Midbrain (tissue), 1 donor: ENCODE measurements around the gene CDH4.

Experiments
- DNase-seq: peaks from one replicate; lab custom pipeline; 2025; lab: John Stamatoyannopoulos, UW

CDH4 gene

DNA sequence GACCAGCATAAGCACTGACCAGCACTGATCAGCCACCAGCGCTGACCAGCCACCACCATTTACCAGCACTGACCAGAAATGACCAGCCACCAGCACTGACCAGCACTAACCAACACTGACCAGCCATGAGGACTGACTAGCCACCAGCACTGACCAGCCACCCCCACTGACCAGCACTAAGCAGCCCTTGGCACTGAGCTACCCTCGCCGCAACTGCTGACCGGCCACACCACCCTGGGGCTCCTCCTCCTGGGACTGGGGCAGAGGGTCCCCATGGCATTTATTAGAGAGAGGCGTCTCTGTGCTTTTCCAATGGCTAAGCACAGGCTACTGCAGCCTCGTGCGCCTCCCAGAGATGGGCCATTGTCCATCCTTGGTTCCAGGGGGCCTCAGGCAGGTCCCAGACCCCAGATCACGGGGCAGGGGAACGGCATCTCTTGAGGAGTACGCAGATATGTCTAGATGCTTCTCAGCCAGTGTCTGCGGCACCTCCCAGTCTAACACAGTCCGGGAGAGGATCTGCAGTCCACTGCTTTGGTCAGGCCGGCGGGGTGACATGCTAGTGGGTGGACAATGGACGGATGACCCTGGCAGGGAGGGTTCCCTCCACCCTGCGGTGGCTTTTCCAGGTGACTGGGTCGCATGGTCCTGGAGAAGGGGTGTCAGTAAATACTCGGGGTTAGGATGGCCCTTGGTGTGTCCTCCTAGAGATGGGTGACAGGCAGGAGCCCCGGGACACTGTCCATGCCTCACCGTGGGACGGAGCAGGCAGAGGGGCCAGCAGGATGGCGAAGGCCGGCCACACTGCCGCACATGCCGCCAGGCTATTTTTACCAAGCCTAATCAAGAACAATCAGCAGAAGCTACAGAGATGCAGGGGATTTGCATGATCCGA is 645.6 kb downstream of the CDH4 start:
- no peak for DNase-seq

DNA sequence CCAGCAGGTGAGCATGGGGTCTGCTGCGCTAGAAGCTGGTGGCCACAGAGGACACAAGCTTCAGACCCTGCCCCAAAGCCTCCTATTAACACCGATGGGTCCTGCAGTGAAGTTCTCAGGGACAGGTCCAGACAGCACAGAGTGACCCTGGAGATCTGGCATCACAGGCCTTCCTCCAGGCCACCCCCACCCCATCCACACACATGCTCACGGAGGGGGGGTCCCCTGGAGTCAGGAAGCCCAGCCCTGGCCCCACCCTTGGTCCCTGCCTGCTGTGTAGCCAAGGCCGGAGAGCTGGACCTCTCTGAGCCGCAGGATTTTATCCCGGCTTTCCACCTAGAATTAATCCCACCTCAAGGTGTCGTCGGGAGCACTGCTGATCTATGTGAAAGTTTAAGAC is 646.3 kb downstream of the CDH4 start:
- DNase-seq = no peak

DNA sequence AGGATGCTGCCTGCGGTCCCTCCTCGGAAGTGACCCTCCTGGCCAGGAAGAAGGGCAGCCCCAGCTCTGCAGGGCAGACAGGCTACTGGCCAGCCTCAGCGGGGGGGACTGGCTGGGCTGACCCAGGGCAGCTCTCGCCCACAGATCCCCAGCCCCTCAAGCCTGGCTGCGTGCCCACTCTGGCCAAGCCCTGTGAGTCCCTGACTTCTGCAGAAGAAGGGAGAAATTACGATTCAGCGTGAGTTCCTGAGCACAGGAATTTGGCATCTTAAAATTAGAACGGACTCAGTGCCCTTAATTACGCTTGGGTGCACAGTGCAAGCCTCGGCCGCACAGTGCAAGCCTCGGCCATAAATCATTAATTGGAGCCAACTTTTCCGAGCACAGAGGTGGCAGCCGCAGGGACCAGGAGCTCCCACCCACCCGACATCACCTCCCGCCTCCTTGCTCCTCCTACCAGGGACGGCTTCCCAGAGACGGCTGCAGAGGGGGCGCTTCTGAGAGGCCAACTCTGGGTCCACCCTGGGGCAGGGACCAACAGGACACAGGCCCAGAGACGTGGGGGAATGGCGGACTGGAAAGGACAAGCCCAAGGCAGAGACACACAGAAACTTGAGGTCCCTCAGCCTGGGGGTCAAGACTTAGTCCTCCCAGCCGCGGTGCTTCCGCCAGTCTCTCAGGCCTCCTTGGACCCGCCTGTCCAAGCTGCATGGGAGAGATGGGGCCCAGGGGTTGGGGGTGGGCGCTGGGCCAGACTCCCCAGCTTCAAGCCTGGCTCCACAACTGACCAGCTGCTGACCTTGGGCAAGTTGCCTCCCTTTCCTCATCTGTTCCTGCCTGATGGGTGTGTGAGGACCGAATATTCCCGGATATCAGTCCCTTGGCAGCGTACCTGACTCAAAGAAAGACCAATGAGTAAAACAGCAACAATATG is 648.2 kb downstream of the CDH4 start:
- DNase-seq = peak; percentile 32

DNA sequence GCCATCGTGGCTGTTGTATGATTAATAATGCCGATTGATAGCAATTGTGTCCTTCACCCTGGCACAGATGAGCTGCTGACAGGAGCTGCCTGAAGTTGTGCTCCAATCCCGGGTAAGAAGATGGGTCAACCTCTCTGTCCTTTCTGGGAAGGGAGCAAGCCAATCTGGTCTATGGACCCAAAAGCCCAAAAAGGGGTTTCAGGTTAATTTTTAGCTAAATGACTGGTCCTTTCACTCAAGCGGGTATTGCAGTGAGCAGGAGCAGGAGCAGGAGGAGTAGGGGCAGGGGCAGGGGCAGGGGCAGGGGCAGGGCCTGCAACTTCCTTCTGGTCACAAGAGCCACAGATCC is 648.9 kb downstream of the CDH4 start:
- no peak for DNase-seq

DNA sequence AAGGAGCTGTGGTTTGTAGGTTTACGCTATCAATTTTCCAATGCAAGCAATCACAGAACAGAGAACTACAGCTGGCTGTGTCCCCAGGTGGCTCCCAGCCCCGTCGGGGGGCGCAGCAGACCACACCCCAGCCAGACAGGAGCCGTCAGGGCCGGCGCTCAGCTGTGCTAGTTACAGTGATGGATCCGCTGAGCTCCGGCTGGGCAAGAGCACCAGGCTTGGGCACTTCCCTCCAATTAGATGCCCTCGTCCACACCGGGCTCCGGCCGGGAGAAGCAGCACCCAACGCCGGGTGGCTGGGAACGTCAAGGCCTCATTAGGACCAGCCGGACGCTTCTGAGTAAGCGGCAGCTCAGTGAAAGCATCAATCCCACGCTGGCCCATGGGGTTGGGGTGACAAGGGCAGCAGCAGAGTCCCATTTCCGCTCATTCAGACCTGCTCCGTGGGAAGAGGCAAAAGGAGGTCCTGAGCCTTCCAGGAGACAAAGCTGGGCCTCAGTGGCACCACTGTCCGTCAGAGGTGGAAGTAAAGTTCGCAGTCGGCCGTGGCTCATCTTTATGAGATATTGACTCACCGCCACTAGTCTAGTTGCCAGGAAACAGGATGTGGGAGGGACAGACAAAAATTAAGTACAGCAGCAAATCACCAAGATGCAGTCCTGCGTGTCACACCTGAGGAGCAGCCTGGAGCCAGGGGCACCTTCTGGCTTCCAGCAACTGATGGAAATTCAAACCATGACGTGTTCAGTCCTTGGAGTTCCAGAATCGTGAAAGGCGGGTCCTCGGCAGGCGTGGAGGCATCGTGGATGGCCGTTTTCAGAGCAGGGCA is 649.5 kb downstream of the CDH4 start:
- no peak for DNase-seq

DNA sequence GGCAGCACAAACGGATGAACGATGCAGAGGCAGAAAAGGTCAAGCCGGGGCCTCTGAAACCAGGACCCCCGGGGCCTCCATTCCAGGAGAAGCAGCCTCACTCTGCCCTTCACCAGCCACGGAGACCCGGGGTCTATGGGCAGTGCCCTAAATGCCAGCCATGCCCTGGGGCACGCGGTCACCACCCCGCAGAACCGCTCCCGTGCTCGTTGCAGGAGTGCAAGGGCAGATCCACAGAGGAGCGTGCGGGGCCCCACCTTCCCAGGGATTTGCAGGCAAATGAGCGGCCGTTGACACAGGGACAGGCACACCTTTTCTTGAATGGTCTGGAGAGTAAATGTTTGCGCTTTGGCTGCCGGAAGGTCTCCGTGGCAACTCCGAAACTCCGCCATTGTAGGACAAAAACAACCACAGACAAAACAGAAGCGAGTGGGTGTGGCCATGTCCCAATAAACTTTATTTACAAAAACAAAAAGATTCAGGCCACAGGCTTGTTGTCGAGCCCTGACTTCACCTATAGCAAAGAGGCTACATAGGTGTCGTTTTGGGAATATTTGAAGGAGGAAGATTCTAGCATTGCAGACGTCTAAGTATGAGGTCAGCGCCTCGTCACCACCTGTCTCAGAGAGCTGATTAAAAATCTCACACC is 650.3 kb downstream of the CDH4 start:
- DNase-seq = no peak

DNA sequence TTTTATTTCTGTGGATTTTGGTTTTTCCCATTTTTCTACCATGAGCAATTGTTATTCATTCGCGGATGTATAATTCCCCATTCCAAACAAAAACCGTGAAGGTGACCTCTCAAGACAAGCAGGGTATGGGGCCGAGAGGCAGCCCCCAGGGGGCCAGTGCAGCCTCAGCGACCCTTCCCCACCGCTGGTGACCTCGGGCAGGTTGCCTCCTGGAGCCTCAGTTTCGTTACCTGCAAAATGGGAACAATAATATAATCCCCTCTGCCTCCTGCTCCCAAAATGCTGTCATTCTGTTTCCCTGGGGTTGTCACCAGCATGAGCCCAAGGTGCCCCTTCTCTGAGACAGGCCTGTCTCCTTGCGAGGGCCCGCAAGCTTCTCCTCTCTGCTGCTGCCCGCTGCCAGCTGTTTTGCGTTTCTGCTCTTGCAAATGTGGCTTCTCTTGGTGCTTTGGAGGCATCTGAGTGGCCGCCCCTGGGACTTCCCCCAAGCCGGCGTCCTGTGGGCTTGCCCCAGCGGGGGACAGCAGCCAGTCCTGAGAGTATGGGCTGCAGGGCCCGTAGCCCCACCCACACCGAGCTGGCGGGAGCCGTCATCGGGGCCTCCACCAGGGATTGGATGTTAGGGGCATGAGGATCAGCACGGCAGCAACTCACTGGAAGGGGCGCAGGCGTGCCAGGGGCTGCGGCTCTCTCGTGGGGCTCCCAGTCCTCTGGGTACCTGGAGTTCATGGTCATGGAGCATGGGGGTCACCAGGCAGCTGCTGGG is 651.7 kb downstream of the CDH4 start:
- no peak for DNase-seq

DNA sequence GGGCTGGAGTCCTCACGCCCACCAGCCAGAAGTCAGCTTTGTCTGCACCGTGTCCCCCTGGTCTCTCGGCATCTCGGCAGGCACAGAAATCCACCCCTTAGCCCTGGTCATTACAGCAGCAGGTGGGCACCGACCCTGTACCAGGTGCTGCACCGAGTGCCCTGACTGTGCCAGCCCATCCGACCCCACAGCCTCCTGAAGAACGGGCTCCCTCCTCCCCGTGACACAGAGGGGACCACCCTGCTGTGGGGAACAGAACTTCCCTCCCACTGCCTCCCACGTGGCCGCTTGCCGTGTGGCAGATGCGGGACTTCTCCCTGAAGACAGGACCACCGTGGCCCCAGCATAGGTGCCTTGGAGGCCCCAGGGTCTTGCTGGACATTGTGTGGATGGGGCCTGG is 652.4 kb downstream of the CDH4 start:
- no peak for DNase-seq

DNA sequence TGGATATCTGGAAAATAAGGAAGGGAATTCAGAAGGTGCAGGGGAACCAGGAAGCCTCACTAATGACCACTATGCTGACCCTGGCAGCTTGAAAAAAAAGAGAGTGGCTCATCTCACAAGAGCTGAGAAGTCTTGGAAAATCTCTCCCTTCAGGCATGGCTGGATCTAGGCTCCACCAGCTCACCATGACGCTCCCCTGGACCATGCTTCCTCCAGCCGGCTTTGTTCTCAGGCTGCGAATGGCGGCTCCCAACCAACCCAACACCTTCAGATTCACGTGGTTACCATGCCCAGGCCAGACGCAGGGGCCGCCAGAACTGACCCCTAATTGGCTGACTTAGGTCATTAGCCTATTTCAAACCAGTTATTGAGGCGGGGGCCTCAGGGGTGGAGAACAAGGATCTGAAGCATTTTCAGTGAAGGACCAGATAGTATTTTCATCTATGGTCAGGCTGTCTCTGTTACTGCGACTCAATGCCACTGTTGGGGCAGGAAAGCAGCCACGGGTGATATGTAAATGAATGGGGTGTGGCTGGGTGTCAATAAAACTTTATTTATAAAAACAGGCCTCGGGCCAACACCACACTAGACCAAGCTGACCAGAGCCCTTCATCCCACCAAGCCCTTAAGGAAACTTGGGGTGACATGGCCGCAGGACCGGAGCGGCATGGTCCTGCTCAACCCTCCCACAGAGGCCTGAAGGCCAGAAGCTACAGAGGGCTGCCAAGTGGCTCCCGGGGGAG is 653.9 kb downstream of the CDH4 start:
- DNase-seq = no peak

DNA sequence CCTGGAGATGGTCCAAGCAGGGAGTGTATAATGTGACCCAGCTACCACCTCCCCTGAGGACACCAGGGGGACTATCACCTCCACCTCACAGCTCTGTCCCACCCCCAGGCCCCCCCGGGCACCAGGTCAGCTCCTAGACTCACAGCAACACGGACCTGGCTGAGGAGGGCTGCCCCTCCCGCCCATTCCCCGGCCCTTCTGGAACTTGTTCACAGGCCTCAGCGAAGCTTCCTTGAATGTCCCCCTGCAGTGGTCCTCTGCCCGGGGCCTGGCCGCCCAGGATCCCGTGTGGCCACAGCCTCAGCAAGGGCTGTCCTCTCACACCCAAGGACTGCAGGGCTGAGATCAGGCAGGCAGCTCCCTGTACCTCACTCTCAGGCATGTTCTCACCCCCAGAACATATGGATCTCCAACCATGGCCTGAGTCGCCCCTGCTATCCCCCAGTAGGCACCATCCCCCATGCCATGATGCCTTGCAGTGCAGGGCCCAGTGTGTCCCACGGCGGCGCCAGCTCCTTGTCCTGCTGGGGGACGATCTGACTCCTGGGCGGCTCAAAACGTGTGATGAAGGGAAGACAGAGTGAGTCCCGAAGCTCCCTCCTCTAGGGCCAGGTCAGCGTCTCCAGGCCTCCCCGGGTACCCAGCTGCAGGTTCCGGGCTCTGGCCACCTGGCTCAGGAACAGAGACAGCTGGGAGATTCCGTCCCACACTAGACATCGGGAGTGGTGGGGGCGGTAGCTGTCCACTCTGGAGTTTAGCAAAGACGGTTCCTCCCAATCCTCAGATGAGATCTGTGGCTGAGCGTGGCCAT is 655.2 kb downstream of the CDH4 start:
- no peak for DNase-seq

DNA sequence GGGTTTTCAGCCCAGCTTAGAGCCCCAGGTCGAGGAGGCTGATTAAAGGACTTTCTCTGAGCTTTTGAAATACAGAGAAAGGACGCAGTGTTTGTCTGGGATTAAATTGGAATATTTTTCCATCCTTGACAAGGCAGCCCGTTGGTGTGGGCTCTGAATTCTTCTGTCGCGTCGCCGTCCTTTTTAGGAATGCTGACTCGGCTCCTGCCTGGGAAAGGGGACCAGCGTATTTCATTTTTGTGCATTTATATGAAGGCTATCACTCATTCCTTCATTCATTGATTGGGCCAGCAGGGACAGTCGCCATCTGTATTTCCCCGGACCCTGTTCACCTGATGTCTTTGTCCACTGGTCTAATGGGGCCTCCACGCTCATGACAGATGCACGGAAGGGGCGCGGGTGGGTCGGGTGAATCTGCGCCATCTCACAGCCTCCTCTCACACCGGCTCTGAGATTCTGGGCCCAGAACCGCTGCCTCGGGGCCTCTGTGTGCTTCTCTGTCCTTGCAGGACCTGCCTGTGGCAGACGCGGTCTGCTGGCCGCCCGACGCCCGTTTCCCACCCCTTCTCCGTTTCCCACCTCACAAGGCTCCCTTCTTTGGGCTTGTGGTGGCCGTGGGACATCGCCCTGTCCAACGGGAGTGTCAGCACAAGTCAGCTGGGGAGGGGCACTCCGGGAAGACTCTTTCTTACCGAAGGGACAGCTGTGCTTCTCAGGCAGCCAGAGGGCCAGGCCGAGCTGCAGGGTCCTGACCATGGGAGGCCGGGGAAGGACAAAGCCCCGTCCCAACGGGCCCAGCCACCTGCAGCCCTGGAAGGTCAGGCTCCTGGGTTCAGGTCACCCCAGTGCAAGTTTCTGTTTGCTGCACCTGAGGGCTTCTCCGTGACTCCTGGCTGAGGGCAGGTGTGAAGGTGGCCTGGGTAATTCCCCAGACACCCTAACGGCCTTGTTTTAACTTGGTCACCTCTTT is 656.3 kb downstream of the CDH4 start:
- DNase-seq = no peak

DNA sequence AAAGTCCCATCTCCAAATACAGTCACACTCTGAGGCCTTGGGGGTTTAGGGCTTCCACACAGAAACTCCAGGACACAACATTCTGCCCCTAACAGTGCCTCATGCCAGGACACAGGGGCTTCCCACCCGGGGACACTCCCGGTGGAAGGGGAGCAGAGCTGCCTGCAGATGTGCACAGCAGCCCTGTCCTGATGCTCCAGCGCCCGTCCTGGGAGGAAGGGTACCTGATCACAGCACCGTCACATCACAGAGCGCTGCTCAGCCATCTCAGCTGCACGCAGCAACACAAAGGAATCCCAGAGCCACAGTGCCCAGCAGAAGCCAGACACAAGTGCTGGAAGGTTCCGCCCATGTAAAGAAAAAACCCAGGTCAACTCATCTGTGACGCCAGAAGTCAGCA is 657.0 kb downstream of the CDH4 start:
- DNase-seq = no peak

DNA sequence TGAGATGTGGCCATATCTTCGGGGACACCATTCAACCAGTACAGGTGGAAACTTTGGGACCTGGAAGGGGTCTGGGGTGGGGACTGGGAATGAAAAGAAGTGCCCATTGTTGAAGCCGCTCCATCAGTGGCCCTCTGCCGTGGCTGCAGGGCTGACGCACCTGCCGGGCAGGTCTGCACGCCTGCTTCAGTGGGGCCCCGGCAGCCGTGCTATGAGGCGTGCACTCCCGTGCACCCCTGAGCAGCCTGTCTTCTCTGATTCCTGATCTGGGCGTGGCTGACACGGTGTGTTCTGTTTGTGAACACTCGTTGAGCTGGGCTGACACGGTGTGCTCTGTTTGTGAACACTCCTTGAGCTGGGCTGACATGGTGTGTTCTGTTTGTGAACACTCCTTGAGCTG is 657.8 kb downstream of the CDH4 start:
- DNase-seq = no peak

DNA sequence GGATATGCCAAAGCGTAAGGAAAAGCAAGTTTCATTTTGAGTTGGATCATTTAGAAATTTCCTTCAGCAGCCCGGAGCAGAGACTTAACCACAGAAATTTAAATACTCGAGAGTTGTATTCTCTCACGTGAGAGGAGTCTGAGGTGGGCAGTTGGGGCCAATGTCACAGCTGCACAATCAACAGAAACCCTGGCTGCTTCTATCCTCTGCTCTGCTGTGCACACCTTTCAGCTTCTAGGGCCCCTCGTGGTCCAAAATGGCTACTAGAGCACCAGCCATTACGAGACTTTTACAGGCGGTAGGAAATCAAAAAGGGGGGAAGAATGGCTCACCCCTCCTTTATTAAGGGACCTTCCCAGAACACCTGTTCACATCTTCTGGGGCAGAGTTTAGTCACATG is 659.8 kb downstream of the CDH4 start:
- no peak for DNase-seq

DNA sequence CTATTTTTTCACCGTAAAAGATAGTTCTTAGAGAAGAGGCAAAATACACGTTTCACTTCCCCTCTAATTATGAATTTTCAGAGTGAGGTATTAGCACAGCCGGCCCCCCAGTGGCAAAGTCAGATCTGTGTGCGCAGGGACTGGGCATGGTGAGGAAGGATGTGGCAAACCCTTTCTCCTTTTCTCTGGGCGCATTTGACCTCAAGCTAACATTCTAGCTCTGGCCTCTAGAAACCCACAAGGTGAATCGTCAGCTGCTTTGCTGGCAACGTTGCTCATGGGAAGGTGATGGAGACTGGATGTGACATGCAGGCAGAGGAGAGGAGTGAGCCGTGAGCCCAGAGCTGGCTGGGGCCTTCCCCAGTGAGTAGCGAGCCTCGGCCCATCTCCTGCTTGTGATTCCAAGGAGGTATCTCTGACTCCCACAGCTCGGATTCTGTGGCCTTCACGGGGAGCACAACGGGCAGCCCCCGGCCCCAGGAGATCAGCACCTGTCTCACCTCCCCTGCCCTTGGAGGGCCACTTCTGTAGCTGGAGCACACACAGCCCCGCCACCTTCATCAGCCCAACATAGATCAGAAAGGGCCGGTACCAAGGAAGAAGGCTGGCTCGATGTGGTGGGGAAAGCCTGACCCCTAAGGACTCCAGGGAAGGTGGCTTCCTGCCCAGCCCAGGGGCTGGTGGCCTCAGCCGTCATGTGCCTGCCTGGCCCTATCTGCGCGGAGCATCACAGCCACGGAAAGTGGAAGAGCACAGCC is 660.8 kb downstream of the CDH4 start:
- DNase-seq = no peak

DNA sequence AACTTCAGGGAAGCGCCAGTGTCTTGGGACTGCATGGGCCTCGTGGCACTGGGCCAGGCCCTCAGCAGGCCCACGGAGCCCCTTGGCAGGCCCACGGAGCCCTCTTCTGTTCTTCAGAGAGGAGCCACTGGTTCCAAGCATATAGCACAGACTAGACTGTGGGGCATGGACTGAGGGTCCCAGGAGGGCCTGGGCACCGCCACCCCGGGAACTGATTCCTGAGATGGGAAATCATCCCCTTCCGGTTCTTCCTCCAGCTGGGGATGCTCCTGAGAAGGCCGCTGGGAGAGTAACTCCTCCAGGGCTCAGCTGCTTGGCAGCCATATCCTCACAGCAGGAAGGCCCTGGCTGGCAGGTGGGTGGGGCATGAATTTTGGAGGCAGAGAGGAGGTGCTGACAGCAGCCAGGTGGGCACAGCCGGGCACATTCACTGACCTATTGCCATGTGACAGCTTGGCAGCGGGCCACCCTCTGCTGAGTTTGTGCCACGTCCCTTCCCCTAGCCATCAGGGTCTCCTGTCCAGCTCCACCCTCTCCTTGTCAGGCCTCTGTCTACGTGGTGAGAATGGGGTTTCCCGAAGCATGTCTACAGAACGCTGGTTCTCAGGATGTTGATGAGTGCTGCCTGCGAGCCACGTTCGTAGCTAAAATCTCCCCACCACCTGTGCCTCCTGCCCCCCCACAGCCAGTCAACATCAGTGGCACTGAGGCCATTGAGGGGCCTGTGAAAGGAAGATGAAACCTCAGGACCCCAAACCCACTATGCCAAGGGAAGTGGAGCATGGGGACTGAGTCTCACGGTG is 661.6 kb downstream of the CDH4 start:
- no peak for DNase-seq

DNA sequence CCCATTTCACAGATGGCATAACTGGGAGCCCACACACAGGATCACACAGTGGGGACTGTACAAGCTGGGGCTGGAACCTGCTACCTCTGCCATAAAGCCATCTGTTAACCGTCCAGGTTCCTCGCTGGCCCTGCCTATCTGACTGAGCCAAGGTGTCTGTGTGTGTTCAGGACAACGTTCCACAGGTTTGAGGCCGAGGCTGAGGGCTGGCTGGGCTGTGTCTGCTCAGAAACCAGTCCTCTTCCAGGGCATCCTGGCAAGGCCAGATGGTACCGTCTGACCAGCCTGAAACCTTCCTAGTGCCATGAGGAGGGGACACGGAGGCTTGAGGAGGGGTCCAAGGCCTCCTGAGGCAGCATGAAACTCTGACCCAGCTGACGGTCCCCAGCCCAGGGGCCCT is 663.0 kb downstream of the CDH4 start:
- no peak for DNase-seq
